HG02870 (cell line): ENCODE data around the gene MYCT1.

Experiments
- ATAC-seq: cut with Tn5 transposase; IDR thresholded peaks from one replicate; pipeline ENCODE4 v1.9.1; 2021; ENCODE audit warnings: mild to moderate bottlenecking, moderate library complexity; ENCODE audit not compliant: unreplicated experiment

Gene MYCT1

GRCh38 chr6:152721956-152722355 lies 24.3 kb downstream of the MYCT1 start:
- no peak for ATAC-seq

DNA sequence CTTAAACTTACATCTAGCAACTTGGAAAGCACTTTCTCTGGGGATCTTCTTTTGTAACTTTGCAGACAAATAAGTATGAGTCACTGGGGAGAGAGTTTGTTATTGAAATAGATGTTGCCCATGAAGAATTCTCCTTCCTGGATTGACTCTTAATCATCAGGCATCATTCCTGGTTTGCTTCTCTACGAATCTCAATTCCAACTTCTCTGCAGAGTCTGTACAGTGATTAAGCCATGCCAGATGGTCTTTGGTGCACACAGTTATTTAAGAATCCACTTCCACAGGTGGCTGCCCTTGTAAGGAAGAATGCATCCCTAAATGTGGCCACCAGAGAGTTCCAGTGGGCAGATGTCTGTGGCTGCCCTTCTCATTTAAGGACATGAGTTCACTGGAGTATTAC lies 25.7 kb downstream of the MYCT1 start:
- no peak for ATAC-seq

GRCh38 chr6:152726313-152726712 lies 28.6 kb downstream of the MYCT1 start:
- ATAC-seq: no peak

DNA sequence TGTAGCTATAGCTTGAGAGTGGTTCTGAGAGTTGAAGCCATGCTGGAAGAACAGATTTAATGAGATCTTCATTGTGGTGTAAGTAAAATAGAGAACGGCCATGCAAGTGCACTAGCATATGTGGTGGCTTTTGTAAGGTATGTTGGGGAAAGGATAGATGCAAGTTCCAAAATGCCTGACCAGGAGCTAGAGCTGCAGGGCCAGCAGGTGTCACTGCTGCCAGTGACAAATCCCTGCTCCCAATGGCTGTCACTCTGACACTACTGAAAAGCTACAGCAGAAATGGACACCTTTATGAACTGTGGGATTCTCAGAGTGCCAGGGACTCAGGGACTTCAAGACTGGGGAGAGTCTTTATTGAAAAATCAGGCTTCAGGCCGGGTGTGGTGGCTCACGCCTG lies 29.8 kb downstream of the MYCT1 start:
- ATAC-seq: no peak

DNA sequence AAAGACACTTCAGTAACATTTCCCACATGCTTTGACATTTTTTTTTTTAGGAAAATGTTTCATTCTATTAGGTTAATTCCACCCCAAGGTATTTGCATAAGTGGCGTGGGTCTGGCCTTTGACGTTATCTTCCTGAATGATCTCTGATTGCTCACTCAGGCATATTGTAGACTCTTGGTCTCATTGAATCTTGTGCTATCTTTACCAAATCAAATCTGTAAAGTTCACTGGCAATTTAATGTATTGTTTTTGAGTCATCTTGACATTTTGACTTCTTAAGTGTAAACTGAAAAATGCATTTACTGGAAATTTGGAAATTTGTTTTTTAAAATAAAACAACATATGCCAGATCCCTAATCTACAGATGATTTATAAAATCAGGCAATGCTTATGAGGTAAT lies 36.9 kb downstream of the MYCT1 start:
- ATAC-seq: no peak

- ATAC-seq: no peak
These were observed 39.1 kb downstream of the MYCT1 start for GRCh38 chr6:152736687-152737273.

DNA sequence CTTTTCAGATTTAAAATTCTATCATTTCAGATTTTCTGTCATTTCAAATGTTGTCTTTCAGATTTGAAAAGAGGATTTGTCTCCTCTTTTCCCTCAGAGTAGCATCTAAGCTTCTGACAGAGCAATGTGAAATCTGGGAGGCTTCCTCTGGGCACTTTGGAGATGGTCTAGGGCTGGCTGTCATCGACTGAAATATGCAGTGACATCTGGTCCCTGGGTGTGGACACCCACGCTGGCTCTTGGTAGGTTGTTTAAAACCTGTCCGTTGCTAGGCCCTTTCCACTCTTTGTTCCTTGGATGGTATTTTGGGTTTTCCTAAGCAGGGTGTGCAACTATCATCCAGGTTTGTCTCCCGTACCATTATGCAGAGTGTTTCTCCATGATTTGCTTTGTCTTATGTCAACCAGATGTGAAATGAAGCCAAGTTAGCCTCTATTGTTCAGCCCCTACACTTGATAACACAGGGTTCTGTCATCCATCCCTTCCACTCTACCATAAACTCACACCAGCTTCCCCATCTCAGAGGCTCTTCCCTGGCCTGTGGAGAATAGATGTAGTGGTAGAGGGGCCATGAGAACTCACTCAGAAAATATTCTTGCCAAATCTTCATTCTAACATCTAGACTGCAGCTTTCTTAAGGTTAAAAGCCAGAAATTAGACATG lies 47.9 kb downstream of the MYCT1 start:
- ATAC-seq: no peak

DNA sequence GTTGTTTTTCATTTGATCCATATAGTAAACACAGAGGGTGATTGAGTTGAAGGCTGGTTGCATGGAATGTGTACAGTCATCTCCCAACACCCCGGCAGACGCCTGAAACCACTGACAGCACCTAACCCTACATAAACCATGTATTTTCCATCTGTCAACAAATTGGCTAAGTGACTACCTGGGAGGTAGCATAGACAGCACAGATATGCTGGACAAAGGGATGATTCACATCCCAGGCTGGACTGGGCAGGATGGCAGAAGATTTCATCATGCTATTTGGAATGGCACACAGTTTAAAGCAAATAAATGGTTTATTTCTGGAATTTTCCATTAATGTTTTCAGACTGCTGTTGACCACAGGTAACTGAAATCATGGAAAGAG lies 48.5 kb downstream of the MYCT1 start:
- ATAC-seq: no peak

DNA sequence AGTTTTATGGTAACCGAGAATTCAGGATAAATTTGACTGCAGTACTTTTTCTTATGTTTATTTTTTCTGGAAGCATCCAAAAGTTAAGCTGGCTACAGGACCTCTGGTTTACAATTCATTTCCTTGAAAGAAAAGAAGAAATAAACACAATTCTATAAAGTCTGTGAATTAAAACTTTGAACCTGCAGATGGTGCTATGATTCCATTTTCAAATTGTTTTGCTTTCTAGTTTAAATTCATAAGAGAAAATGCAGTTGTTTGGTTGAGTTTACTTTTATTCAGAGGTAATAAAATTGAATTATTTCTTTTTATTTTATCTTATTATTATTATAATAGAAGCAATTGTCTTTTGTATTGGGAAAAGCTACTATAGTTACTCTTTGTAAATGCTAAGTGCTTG lies 51.1 kb downstream of the MYCT1 start:
- no peak for ATAC-seq

- no peak for ATAC-seq
These were observed 51.6 kb downstream of the MYCT1 start for GRCh38 chr6:152749336-152749735.

DNA sequence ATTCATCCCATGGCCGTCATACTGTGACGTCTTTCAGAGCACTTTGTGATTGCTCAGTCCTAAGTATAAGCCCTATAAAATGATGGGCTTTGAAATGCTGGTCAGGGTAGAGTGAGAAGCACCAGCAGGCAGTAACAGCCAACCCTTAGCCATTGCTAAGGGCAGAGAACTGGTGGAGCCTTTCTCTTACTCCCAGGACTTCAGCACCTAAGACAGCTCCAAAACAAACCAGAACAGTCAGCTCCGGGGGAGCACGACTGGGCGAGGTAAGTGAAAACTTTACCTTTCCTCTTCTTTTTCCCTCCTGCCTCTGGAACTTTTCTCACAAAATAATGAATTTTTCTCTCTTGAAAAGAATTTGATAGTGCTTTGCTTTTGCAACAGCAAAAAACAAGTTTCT lies 53.0 kb downstream of the MYCT1 start, which contains the start of gene VIP:
TSS of gene VIP (plus strand) at position 104 of the 400 bp plus-strand sequence. CDS start 1,381 bp downstream, outside the sequence.
- ATAC-seq: no peak

DNA sequence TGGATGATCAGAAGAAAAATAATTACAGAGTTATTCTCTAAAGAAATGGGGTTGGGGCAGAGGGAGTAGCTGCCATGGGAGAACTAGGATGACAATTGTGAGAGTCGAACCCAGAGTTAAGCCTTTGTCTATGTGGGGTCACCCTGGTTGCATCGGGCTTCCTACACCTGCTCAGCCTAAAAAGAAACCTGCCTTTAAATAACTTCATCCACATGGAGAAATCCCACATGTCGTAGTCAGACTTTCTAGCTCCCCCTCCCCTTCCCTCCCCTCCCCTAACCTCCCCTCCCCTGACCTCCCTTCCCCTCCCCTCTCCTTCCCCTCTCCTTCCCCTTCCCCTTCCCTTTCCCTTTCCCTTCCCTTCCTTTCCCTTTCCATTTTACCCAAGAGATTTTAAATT lies 67.6 kb downstream of the MYCT1 start:
- no peak for ATAC-seq

DNA sequence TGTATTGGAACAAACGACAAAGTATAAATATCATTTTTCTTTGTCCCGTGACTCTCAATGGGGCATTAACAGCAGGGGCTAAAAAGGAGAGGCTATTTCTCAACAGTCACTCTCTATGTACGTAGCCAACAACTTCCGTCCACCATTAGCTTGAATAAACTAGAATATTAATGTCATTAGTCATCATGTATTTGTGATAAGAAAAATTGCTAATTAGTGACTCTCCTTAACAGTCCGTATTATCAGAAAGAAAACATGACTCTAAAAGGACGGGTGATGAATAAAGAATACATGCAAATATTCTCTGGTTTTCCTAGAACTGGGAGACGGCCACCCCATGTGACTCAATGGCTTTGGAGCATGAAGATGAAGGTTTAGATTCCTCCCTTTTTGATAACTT lies 71.5 kb downstream of the MYCT1 start:
- ATAC-seq: no peak

DNA sequence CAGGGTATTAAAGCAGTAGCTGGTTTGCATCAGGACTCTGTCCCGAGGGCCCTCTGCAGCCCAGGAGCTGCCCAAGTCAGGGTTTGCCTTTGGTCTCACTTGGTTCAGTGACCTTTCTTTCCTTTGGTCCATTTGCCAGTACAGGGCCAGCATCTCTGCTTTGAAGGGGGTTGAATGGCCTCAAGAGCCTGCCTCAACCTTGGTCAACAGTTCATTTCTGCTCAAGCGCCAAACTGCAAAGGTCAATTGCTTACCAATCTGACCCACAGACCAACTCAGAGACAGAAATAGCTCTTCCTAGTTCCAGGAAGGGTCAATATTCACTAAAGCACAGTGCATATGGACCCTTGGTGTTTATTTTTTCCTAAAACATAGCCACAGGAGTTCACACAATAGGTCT lies 72.3 kb downstream of the MYCT1 start:
- no peak for ATAC-seq

DNA sequence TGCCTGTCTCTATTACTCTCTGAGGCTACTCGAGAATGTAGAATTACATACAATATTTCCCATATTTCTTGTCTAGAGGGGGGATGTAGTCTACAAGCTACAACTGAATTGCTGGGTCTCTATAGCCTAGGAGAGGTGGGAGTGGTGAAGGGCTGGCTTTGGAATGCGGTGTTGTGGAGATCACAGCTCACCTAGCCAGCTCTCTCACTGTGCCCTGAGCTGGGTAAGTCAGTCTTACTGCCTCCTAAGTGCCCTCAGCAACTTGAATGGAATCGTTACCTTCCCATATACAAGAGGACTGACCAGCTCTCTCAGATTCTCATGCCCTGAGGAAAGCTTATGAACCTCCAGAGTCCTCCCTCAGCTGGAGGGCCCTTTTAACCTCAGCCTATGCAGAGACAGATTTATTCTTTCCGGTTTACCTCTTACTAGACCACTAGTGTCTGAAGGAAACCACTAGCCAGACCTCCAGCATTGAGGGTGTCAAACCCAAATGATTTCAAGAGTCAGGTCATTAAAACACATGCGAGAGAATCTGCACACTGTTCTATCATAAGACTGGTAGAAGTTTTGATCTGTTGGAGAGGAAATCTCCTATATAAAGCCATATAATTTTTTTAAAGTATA lies 73.5 kb downstream of the MYCT1 start:
- no peak for ATAC-seq
